HG03025 (cell line): ENCODE results near the gene LSM2.
A peak's percentile ranks its signal among the peaks of the same experiment; 100 is the strongest.
"Not testable (repeated sequence)": the region's sequence is repeated elsewhere in the genome, so short reads cannot be mapped to it uniquely, and the experiment has no call there.

Source experiments
- ATAC-seq: cut with Tn5 transposase; IDR thresholded peaks from one replicate; pipeline ENCODE4 v1.9.1; 2021; ENCODE audit warnings: mild to moderate bottlenecking, moderate library complexity; ENCODE audit not compliant: unreplicated experiment, low FRiP score

LSM2 gene

GRCh38 chr6:31801031-31801927 is 5.5 kb downstream of the LSM2 start:
- ATAC-seq = not testable (repeated sequence)

- no peak for ATAC-seq
These were observed 7.0 kb downstream of the LSM2 start for GRCh38 chr6:31799781-31800180.

GRCh38 chr6:31797588-31797987 is 9.2 kb downstream of the LSM2 start:
- no peak for ATAC-seq

GRCh38 chr6:31796993-31797385 is 9.8 kb downstream of the LSM2 start:
- ATAC-seq = no peak

GRCh38 chr6:31795616-31796298 is 11.0 kb downstream of the LSM2 start, which contains the start of gene VARS1:
TSS of gene VARS1 (minus strand) at chr6:31795752. CDS start at chr6:31795217, 535 bp downstream.
- peak; percentile 62 for ATAC-seq

- ATAC-seq = no peak
These were observed 11.7 kb downstream of the LSM2 start for GRCh38 chr6:31794866-31795615.

GRCh38 chr6:31794294-31794865 is 12.4 kb downstream of the LSM2 start:
- ATAC-seq = no peak

- ATAC-seq = not testable (repeated sequence)
These were observed 12.9 kb downstream of the LSM2 start for GRCh38 chr6:31793927-31794245.

- ATAC-seq = no peak
These were observed 14.0 kb downstream of the LSM2 start for GRCh38 chr6:31792761-31793171.

GRCh38 chr6:31792090-31792374 is 14.7 kb downstream of the LSM2 start:
- ATAC-seq = no peak

GRCh38 chr6:31791324-31792089 is 15.3 kb downstream of the LSM2 start:
- no peak for ATAC-seq

- ATAC-seq = no peak
These were observed 21.3 kb downstream of the LSM2 start for GRCh38 chr6:31785475-31785874.

- no peak for ATAC-seq
These were observed 22.5 kb downstream of the LSM2 start for GRCh38 chr6:31784098-31784925.

- no peak for ATAC-seq
These were observed 24.5 kb downstream of the LSM2 start for GRCh38 chr6:31782126-31782855.

- no peak for ATAC-seq
These were observed 25.3 kb downstream of the LSM2 start for GRCh38 chr6:31781244-31782125.

GRCh38 chr6:31780507-31781243 is 26.1 kb downstream of the LSM2 start:
- ATAC-seq = no peak

GRCh38 chr6:31779908-31780307 is 26.9 kb downstream of the LSM2 start:
- ATAC-seq = no peak
